Erythroblast (primary cell): ENCODE measurements around the gene TBC1D2.

Source experiments
- GATA1 ChIP-seq: IDR thresholded peaks from 2 replicates; pipeline ENCODE4 v1.6.1; 2011; ENCODE audit warnings: low read depth, mild to moderate bottlenecking, control low read depth, low read length, moderate library complexity
- POLR2A ChIP-seq: IDR thresholded peaks from 2 replicates; pipeline ENCODE4 v1.6.1; 2011; ENCODE audit warnings: mild to moderate bottlenecking, low read length

GRCh38 chr9:98234245-98234825 is 21.1 kb downstream of the TBC1D2 start:
- TF ChIP-seq POLR2A (no peak), GATA1 (no peak)
